NK-92 (cell line): Measurements from ENCODE around the gene FCRL6.

Experiments used
- DNase-seq: peaks from one replicate; lab custom pipeline; 2025; ENCODE audit not compliant: unreplicated experiment; lab: John Stamatoyannopoulos, UW

The FCRL6 gene

DNA sequence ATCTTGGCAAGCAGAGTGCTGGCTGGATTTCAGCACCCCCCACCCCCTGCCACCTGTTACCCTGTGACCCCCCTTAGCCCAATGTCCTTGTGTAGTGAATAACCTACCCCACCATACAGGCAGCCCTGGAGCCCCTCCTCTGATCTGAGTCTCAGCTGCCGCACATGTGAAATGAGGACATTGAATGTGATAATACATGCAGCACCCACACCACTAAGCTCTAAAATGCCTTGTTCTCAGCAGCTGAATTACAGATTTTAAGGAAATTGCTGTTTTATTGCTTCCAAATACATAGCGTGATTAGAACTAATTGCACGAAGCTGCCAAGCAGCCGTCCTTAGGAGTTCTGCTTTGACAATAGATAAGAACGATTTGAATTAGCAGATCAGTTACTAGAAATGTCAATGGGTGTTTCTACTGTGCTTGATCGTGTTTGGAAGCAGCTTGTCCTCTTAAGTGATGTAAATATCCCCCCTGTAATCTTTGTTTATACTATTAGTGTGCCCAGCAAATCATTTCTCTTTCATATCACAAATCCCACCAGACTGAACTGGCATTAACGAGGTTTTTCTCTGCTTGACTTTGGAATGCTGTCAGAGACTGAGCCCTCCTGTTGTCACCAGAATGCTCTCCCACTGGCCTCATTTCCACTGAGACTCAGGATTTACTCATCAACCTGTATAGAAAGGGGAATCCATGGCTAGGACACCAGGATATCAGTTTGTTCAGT, 29.4 kb downstream of the FCRL6 start:
- DNase-seq: no peak

DNA sequence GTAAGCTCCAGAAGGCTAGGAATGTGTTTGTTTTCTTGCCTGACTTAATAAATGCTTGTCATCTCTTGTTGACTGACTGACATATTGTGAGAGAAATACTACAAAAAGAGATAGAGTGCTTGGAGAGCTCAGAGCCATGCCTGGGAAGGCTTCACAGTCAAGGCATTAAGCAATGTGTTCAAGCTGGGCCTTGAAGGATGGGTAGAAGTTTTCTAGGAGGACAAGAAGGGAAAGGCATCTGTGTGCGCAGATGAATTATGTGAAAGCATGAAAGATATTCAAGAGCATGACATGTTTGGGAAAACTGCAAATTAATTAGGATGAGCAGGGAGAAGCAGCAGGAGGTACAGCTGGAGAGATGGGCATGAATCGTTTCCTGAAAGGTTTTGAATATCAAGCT, 30.1 kb downstream of the FCRL6 start:
- DNase-seq: no peak

DNA sequence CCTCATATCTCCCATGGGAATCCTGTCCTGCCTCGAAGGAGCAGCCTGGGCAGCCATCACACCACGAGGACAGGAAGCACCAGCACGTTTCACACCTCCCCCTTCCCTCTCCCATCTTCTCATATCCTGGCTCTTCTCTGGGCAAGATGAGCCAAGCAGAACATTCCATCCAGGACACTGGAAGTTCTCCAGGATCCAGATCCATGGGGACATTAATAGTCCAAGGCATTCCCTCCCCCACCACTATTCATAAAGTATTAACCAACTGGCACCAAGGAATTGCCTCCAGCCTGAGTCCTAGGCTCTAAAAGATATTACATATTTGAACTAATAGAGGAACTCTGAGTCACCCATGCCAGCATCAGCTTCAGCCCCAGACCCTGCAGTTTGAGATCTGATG, 33.2 kb downstream of the FCRL6 start:
- DNase-seq: no peak

DNA sequence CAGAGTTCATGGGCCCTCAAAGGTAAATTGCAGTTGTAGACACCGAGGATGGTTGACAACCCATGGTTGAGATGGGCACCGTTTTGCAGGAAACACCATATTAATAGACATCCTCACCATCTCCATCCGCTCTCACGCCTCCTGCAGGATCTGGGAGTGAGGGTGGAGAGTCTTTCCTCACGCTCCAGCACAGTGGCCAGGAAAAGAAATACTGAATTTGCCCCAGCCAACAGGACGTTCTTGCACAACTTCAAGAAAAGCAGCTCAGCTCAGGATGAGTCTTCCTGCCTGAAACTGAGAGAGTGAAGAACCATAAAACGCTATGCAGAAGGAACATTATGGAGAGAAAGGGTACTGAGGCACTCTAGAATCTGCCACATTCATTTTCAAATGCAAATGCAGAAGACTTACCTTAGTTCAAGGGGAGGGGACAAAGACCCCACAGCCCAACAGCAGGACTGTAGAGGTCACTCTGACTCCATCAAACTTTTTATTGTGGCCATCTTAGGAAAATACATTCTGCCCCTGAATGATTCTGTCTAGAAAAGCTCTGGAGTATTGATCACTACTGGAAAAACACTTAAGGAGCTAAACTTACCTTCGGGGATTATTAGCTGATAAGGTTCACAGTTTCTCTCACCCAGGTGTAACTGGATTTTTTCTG, 33.8 kb downstream of the FCRL6 start:
- DNase-seq: no peak

DNA sequence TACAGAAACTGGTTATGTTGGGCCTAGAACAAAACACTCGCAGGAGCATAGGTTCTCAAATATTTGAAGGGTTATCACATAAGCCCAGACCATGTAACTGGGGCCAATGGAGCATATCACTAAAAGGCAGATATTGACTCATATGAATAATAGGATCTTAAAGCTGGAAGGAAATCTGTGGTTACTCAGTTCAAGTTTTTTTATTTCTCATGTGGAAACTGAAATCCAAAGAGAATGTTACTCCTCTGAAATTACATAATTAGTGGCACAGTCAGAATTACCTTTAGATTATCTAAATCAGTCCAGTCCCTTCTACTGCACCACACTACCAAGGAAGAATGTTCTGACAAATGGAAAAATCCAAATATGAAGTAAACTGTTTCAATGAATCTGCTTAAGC, 36.6 kb downstream of the FCRL6 start:
- no peak for DNase-seq

DNA sequence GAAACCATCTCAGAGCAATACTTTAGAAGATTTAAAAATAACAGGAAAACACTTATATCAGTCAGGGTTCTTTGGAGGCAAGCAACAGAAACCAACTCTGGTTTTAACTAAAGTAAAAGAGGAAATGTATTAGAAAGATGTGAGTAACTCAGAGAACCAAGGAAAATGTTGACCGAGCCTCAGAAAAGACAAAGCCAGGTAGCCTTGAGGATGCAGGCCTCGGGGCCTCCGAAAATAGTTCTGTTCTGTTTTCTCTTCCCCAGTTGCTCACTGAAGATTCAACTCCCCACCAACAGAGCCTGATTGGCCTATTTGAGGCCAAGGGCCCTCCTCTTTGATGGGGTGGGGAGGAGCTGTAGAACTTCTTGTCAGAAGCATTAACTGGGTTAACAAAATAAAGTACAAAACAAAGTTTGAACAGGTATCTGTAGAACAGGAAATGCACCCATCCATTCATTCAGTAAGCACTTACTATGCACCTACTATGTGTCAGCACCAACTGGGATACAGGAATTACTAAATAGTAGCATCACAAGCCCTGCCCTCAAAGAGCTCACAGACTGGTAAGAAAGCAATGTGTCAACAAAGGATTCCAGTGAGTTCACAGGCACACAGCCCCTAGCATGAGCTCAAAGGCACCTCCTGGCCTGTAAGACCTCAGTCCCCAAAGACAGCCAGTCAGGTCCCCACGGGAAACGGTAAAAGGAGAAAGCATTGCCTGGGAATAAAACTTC, 37.1 kb downstream of the FCRL6 start:
- DNase-seq: no peak

DNA sequence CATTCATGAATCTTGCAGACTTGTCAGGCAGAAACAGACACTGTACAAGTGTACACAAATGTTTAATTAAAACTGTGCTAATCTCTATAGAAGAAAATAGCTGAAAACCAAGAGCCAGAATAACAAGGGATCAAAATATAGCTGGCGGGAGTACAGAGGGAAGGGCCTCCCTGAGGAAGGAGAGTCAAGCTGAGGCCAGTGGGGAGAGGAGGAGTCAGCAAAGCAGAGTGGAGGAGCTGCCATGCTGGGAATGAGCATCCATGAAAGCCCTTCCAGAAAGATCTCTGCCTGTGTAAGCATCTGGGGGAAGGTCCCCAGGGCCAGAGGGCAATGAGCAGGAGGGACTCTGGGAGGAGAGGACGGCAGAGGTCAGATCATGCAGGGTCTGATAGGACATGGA, 39.6 kb downstream of the FCRL6 start:
- DNase-seq: no peak

DNA sequence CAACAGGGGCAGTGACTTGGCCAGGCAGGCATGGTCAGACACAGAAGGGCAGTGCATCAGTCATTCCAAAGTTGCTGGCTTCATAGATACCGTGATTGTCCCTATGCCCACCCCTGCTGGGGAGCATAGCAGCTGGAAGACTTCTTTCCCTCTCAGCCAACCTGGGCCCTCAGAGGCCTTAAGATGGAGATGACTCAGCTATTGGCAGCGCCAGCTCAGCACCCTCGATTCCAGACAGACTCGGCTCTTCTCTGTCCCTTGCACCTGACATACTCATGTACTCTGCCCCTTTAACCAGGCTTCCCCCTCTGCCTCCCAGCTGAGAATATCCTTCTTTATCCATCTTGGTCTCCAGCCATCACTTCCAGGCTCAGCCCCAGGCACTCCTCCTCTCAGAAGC, 41.3 kb downstream of the FCRL6 start:
- no peak for DNase-seq

DNA sequence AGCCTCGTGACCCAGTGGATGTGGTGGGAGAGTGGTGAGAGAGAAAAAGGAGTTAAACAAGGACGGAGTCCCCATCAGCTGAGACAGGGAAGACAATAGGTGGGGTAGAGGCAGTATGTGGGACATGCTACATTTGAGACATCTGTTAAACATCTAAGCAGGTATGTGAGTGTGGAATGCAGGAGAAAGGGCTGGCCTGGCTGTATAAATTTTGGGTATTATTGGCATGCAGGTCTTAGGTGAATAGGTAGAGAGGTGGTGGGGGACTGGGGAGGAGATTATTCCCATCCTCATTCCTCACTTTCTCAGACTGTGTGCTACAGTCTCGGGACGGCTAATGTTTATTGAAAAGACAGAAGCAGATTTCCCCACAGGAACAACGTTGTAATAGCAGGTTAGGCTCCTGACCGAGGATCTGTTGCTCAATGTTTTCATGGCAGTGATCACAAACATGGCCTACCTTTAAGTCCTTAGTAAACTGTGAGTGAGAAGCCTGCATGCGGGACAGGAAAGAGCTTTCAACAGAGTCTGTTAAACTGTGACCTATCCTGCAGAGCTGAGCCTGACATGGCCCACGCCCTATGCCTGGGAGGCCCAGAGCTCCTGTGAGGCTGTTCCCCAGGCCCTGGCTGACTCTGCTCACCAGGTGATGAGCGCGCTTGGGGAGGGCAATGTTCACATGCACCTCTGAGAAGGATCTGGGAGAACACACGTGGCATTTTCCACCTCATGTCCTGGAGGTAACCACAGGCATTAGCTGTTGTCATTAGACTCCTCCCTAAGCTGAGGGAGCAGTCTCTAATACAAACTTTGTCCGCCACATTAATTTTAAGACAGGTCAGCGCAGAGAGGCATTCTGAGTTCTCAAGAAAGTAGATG, 43.8 kb downstream of the FCRL6 start:
- no peak for DNase-seq

DNA sequence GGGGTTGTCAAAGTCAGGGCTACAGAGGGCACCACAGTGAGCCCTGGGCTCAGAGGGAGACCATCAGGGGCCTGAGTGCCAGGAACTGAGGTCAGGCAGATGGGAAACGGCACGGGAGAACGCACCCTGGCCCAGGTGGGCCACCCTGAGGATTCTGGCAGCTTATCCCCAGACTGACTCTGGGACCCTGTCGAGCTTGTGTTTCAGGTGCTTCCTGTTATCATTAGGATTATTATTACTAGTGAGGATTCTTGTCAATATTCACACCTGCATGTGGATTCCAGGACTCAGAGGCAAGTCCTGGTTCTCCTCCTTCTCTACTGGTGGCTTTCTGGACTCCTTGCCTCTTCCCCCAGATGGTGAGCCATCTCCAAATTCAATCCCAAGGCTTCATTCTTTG, 45.1 kb downstream of the FCRL6 start:
- no peak for DNase-seq

DNA sequence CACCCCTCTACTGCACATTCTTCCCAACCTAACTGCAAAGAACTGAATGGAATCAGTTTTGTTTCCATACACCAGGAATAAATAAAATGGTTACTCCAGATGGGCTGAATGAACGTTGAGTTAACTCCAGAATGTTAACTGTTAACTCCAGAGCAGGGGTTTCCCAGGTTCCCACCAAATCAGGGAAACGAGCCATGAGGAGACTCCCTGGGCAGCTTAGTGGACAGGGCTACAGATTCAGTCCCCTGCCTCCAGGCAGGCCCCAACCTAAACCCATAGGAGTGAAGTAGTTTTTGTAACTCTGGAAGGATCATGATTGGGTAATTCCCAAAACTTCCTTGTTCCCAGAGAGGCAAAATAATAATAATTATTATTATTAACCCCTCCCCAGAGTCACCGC, 46.2 kb downstream of the FCRL6 start:
- no peak for DNase-seq

DNA sequence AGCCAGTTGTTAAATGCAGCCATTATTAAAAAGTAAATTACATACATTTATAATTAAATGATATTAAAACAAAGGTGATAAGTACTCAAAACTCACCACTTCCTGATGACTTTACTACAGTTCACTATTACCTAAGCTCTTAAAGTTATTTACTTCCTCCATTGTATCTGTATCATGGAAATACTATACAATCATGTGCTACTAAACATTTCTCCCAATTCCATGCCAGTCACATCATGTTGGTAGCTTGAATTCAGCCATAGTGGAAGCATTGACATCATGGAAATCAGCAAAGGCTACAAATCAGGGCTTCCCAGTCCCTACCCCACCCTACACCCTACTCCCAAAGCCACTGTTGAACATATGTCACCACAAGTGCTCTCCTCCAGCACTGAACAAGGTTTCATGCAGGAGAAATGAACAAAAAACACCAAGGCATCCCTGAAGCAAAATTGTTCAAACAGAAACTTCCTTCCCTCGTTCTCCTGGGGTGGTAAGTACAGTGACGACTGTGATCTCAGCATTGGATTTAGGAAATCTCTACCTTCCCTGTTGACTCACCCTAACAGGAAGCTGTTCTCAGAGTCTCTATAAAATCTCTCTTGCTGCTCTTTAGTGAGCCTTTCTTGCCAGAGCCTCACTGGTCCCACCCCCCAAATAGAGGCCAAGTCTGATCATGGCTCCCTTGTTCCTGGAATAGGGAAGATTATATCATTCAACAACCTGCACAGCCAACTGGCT, 47.6 kb downstream of the FCRL6 start:
- DNase-seq: no peak

DNA sequence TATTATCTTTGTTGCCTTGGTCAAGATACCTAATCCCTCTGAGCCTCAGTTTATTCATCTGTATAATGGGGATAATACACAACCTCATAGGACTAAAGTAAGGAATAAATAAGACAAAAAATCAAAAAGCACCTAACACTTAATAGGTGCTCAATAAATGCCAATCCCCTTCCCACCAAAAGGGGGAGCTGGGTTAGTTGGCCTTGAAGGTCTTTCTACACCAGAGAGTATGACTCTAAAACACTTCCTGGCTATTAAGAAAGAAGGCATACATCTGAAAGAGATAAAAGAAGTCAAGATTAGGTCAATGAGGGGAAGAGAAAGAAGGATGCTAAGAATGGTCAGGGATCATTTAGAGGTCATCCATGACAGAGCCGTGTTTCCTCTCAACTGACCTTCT, 49.2 kb downstream of the FCRL6 start:
- DNase-seq: no peak

DNA sequence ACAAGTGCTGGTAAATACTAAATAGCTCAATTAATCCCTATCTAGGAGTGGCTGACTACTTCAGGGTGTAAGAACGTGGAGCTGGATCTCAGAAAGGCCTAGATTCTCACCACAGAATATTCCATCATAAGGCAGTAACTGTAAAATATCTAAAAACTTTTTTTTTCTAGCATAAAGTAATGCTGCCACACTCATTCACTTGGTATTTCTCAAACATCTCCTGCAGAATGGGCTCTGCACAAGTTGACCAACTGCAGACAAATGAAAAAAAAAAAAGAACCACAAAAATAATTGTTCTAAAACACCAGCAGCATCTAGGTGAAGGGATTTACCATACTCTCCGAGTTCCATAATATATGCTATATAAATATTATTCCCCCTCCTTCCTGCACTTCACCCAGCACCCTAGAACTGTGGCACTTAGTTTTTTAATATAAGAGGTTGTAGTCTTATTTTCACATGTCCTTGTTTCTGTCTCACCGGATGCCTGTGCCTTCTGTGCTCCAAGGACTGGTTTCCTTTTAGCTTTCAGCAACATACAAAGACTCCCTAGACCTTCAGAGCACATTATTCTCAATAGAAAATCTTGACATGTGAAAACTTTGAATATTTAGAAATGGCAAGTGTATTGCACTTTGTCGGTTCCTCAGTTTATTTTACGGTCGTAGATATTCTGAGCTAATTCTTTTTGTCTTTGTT, 51.4 kb downstream of the FCRL6 start:
- no peak for DNase-seq

DNA sequence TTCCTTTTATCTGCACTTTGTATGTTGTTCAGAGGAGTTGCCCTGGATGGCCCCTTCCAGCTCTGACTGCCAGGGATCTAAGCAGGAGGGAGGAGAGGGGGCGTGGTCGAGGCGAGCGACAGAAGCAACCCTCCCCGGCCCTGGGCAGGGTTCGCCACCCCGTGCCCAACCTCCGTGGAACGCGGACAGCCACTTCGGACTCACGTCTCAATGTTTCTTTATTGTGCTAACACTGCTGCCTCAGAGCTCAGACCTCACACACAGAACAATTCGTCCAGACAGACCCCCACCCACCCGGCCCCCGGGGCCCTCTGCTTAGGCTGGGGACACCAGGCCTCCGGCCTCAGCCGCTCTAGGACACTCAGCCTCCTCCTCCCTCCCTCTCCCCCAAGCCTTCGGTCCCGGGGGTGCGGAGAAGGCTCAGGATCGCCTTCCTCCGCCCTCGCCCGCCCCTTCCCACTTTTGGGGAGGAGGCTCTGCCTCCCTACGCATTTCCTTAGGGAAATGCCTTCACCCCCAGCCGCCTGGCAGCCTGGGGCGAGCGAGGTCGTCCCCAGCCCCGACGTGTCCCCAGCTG, 52.0 kb downstream of the FCRL6 start:
- no peak for DNase-seq

DNA sequence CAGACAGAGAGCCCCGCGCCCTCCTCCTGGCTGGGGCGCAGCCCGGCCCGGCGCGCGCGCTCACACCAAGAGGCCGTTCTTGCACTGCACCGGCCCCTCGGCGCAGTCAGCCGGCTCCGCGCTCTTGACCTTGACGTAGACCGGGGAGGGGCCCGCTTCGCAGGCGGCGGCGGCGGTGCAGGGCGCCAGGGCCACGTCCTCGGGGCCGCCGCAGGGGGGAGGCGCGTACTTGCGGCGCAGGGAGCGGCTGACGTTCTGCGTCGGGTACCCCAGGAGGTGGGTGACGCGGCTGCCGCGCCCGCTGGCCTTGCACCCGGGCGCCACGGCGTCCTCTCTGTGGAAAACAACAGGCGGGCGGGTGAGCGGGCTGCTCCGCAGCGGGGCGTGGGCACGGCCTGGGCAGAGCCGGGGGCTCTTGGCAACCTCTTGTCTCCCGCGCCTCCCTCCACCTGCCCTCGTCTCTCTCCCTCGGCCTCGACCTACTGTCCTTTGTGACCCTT, 52.6 kb downstream of the FCRL6 start:
- DNase-seq: no peak

DNA sequence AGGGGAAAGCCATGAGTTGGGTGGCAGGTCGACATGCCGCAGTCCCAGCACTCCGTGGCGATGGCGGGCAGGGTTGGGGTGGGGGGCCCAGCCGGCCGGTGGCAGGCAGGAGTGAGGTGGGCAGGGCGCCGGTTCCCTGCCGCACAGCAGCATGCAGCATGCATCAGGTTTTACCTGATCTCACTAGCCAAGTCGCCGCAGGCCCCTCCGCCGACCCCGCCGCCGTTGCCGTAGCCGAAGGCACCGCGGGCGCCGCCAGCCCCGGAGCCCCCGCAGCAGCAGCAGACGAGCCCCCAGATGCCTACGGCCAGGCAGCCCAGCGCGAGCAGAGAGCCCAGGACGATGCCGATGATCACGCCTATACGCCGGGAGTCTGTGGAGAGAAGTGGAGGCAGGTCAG, 53.5 kb downstream of the FCRL6 start:
- no peak for DNase-seq

DNA sequence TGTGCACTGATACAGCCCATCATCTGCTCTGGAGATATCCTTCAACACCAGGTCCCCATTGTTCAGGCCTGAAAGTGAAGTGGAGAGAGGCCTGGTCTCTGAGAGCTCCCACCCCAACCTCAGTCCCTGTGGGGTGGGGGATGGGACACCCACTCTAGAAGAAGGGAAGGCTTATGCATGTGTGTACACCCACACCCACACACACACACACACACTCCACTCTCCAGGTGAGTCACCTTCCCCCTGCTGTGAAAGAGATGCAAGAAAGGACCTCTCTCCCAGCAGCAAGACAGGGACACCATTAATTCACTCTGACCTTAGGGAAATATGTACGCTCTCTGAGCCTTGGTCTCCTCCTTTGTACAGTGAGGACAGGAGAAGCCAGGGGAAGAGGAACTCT, 54.4 kb downstream of the FCRL6 start:
- DNase-seq: no peak

DNA sequence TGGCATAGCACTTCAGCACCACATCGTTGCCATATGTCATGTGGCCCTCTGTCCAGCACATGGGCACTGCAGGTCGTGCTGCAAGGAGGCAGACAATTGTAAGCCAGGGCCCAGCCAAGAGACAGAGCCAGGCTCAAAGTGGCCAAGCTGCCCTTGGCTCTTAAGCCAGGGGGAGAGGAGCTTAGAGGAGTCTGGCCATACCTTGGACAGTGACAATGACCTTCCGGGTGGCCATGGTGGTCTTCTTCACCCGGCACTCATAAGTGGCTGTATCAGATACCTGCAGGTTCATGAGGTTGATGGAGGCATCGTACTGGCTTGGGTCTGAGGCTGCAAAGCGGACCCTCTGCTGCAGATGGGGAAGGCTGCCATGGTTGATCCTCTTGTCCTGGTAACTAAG, 55.7 kb downstream of the FCRL6 start:
- no peak for DNase-seq
